PC-3 (cell line): ENCODE measurements around the gene CLDN9. TPM values are rescaled to one million over a fixed set of nuclear protein-coding genes. Genes with fewer than 3 reads are reported as not detected.

ENCODE experiments used
- ATAC-seq: fragments of 200-7000 bp; cut with Tn5 transposase; 2 replicates; pipeline ENCODE4 v1.9.1; 2020; ENCODE audit warnings: mild to moderate bottlenecking, moderate library complexity
- BruUV-seq: library from RNA; stranded (reverse); fragments of 400-500 nt; replicated peaks from 2 replicates; lab custom pipeline; 2021; lab: Mats Ljungman, UMichigan
- CTCF ChIA-PET: fragments of 300-600 bp; sonication (Branson Sonifier 250); formaldehyde crosslinking; loops from one replicate; lab custom pipeline; 2022; ENCODE audit warnings: antibody characterized with exemption; lab: Charles Lee
- POLR2A ChIA-PET: fragments of 300-600 bp; sonication (Branson Sonifier 250); formaldehyde crosslinking; loops from one replicate; lab custom pipeline; 2022; ENCODE audit warnings: antibody characterized with exemption; ENCODE audit not compliant: unreplicated experiment; lab: Charles Lee
- DNase-seq: peaks from one replicate; pipeline ENCODE4 v3.0.0-alpha.2; 2015
- H2AFZ ChIP-seq: fragments of 300-600 bp; sonication (generic); 2 replicates; pipeline ENCODE4 v1.6.0; 2016; ENCODE audit warnings: antibody characterized with exemption, low read length
- H3F3A ChIP-seq: fragments of 300-600 bp; sonication (generic); one replicate; pipeline ENCODE4 v1.6.0; 2017; ENCODE audit warnings: antibody characterized with exemption, low read length, control low read depth, mild to moderate bottlenecking; ENCODE audit not compliant: unreplicated experiment
- H3K27ac ChIP-seq: fragments of 300-600 bp; sonication (generic); 2 replicates; pipeline ENCODE4 v1.5.1; 2016; ENCODE audit warnings: mild to moderate bottlenecking, low read length
- H3K27me3 ChIP-seq: fragments of 300-600 bp; sonication (generic); 2 replicates; pipeline ENCODE4 v1.6.1; 2016; ENCODE audit warnings: low read length, mixed read lengths
- H3K36me3 ChIP-seq: fragments of 300-600 bp; sonication (generic); 2 replicates; pipeline ENCODE4 v1.6.1; 2016; ENCODE audit warnings: low read depth, mixed run types, low read length, mixed read lengths
- H3K4me1 ChIP-seq: fragments of 300-600 bp; sonication (generic); 2 replicates; pipeline ENCODE4 v1.5.1; 2016; ENCODE audit warnings: low read length; ENCODE audit not compliant: insufficient read depth
- H3K4me2 ChIP-seq: fragments of 300-600 bp; sonication (generic); 2 replicates; pipeline ENCODE4 v1.6.0; 2016; ENCODE audit warnings: low read length
- H3K4me3 ChIP-seq: fragments of 300-600 bp; sonication (generic); 2 replicates; pipeline ENCODE4 v1.5.1; 2016; ENCODE audit warnings: mild to moderate bottlenecking, low read length, mixed read lengths
- H3K79me2 ChIP-seq: fragments of 300-600 bp; sonication (generic); 2 replicates; pipeline ENCODE4 v1.6.1; 2017; ENCODE audit warnings: low read length, mixed read lengths
- H3K9ac ChIP-seq: fragments of 300-600 bp; sonication (generic); 2 replicates; pipeline ENCODE4 v1.6.0; 2016; ENCODE audit warnings: mild to moderate bottlenecking, low read length
- H3K9me2 ChIP-seq: fragments of 300-600 bp; sonication (generic); replicated peaks from 2 replicates; pipeline ENCODE4 v1.6.1; 2016; ENCODE audit warnings: mixed run types, low read length, mixed read lengths
- H3K9me3 ChIP-seq: fragments of 300-600 bp; sonication (generic); 2 replicates; pipeline ENCODE4 v1.6.1; 2016; ENCODE audit warnings: low read length, mixed read lengths
- H4K20me1 ChIP-seq: fragments of 300-600 bp; sonication (generic); 2 replicates; pipeline ENCODE4 v1.6.1; 2016; ENCODE audit warnings: low read length, mixed read lengths
- CTCF ChIP-seq: fragments of 300-600 bp; sonication (generic); conservative IDR thresholded peaks from 2 replicates; pipeline ENCODE4 v1.5.1; 2017; ENCODE audit warnings: antibody characterized with exemption, low read depth, mild to moderate bottlenecking, low read length
- EZH2 ChIP-seq: fragments of 300-600 bp; sonication (generic); IDR thresholded peaks from one replicate; pipeline ENCODE4 v1.6.1; 2017; ENCODE audit warnings: antibody characterized with exemption, mild to moderate bottlenecking, low read length; ENCODE audit not compliant: unreplicated experiment
- EZH2phosphoT487 ChIP-seq: fragments of 300-600 bp; sonication (generic); IDR thresholded peaks from 2 replicates; pipeline ENCODE4 v1.6.1; 2018; ENCODE audit warnings: mild to moderate bottlenecking, antibody characterized with exemption, low read length, borderline replicate concordance
- intact Hi-C: fragments of 100-400 bp; cut with micrococcal nuclease; formaldehyde crosslinking; loops from 2 replicates; pipeline ENCODE4 v1.9.0; 2023
- total RNA-seq: library from RNA; depleted of rRNA; stranded (reverse); fragments of >200 nt; gene quantifications from 2 replicates; pipeline ENCODE4 v1.2.3, GENCODE V29; 2014

The CLDN9 gene
- total RNA-seq, 1 experiment from 2014 or later, result 0.33 TPM

- Histone ChIP-seq H3K9me2 (no peaks in the 10 kb centered on the region), H3K4me3 (no peak overlapping the region), H3K79me2 (peaks cover 10% of the 10 kb centered on the region; the same call in 1 of the 2 replicates), H3F3A (no peaks in the 10 kb centered on the region), H3K4me1 (peaks cover 22% of the 10 kb centered on the region; the same call in 1 of the 2 replicates), H3K9ac (no peak overlapping the region), H3K36me3 (no peaks in the 10 kb centered on the region), H3K4me2 (no peak overlapping the region), H4K20me1 (peaks cover 12% of the 10 kb centered on the region), H3K9me3 (no peaks in the 10 kb centered on the region), H3K27me3 (no peaks in the 10 kb centered on the region), H3K27ac (no peak overlapping the region), H2AFZ (no peak overlapping the region)
- intact Hi-C loops, result loop anchor here (10.0 kb wide), 1 partner anchor 63 kb away; no protein-coding TSS in a partner anchor
- TF ChIP-seq EZH2phosphoT487, result no peak
- TF ChIP-seq CTCF, result no peak
- no peak for TF ChIP-seq EZH2
- POLR2A ChIA-PET, result no interaction called here
- DNase-seq (no peak), ATAC-seq (no peak)
- CTCF ChIA-PET, result no interaction called here
- BruUV-seq, result no TSS peak
Observed at GRCh38 chr16:2967721-2968161, 45.0 kb upstream of the CLDN9 start.

GRCh38 chr16:2968368-2968737, 44.4 kb upstream of the CLDN9 start:
- H3K4me2 ChIP-seq, result peak overlapping the region; percentile 90
- CTCF ChIA-PET, result no interaction called here
- POLR2A ChIA-PET, result no interaction called here

More at GRCh38 chr16:2968368-2968737, 44.4 kb upstream of the CLDN9 start:
- peaks cover 10% of the 10 kb centered on the region; the same call in 1 of the 2 replicates for H3K79me2 ChIP-seq
- H3K27ac ChIP-seq, result no peak overlapping the region
- TF ChIP-seq CTCF (no peak), EZH2 (no peak), EZH2phosphoT487 (no peak)
- peaks cover 22% of the 10 kb centered on the region; the same call in 1 of the 2 replicates for H3K4me1 ChIP-seq
- no peaks in the 10 kb centered on the region for H3K36me3 ChIP-seq
- intact Hi-C loops, result loop anchor here (10.0 kb wide), 1 partner anchor 64 kb away; no protein-coding TSS in a partner anchor
- peaks cover 12% of the 10 kb centered on the region for H4K20me1 ChIP-seq
- DNase-seq (no peak), ATAC-seq (no peak)
- no peaks in the 10 kb centered on the region for H3K27me3 ChIP-seq
- peak overlapping the region; percentile 85 for H3K4me3 ChIP-seq
- H3K9me2 ChIP-seq, result no peaks in the 10 kb centered on the region
- no peaks in the 10 kb centered on the region for H3K9me3 ChIP-seq
- no peak overlapping the region for H3K9ac ChIP-seq
- no peaks in the 10 kb centered on the region for H3F3A ChIP-seq
- no TSS peak for BruUV-seq
- 0 out of 2 replicates have a peak overlapping the region, but pooled peaks have one; percentile 50 for H2AFZ ChIP-seq
